Stomach (tissue), 9 donors: ENCODE data around the gene NCOA5. TPM values are rescaled to one million over a fixed set of nuclear protein-coding genes. Genes with fewer than 3 reads are reported as not detected.

ENCODE experiments used
- DNase-seq, 2 donors: peaks; one replicate each; pipeline versions ENCODE4 v3.0.0 to v3.0.0-alpha.2; 2013 to 2019
- H3K27ac ChIP-seq, 5 donors: fragments of 200-600 bp in 4 of 5; sonication (generic) in 4 of 5; one replicate each; pipeline ENCODE4 v1.5.1; 2013 to 2019; ENCODE audit warnings: mild to moderate bottlenecking in 1 of 5, moderate library complexity in 1 of 5
- H3K27me3 ChIP-seq, 3 donors: fragments of 200-600 bp; sonication (generic); one replicate each; pipeline ENCODE4 v1.5.1; 2017 to 2019; ENCODE audit warnings: mixed run types in 1 of 3
- H3K36me3 ChIP-seq, 4 donors: fragments of 200-600 bp; sonication (generic); 1 replicate in 3 of 4; 2 replicates in 1 of 4; pipeline ENCODE4 v1.5.1; 2016 to 2019
- H3K4me1 ChIP-seq, 4 donors: fragments of 200-600 bp; sonication (generic); one replicate each; pipeline ENCODE4 v1.5.1; 2016 to 2019
- H3K4me3 ChIP-seq, 4 donors: fragments of 200-600 bp; sonication (generic) in 3 of 4; one replicate each; pipeline ENCODE4 v1.5.1; 2016 to 2019; ENCODE audit warnings: mild to moderate bottlenecking in 1 of 4
- H3K9me3 ChIP-seq, 4 donors: fragments of 200-600 bp; sonication (generic); one replicate each; pipeline ENCODE4 v1.5.1; 2016 to 2019
- CTCF ChIP-seq, 7 experiments: fragments of 450-650 bp in 4 of 7; fragments of 200-600 bp in 3 of 7; sonication (generic) in 3 of 7; IDR thresholded peaks; one replicate each; pipeline ENCODE4 v1.5.1; 2016 to 2019; ENCODE audit warnings: antibody characterized with exemption in 7 of 7, control low read depth in 2 of 7, mild to moderate bottlenecking in 1 of 7
- EP300 ChIP-seq: sonication (generic); formaldehyde crosslinking; IDR thresholded peaks from one replicate; pipeline ENCODE4 v1.6.1; 2017; ENCODE audit warnings: antibody characterized with exemption
- POLR2A ChIP-seq, 4 donors: fragments of 450-650 bp; IDR thresholded peaks; one replicate each; pipeline ENCODE4 v1.6.1; 2016; ENCODE audit warnings: antibody characterized with exemption in 4 of 4, control low read depth in 2 of 4, mild to moderate bottlenecking in 1 of 4, moderate library complexity in 1 of 4
- POLR2AphosphoS5 ChIP-seq, 3 donors: sonication (generic); formaldehyde crosslinking; IDR thresholded peaks; one replicate each; pipeline ENCODE4 v1.6.1; 2016; ENCODE audit warnings: antibody characterized with exemption in 3 of 3
- WGBS, 5 donors: extraction: QIAGEN DNeasy Blood & Tissue Kit in 3 of 5; methylation state at CpG; one replicate each; pipeline versions ENCODE4 v1.1.5 to v1.1.7; 2013 to 2018; 5-methylcytosine and 5-hydroxymethylcytosine counted together
- intact Hi-C: fragments of 100-400 bp; cut with DNase I; formaldehyde crosslinking; loops from one replicate; pipeline ENCODE4 v1.15.1; 2023; ENCODE audit warnings: low total_unique reads
- polyA plus RNA-seq, 3 donors: library from polyadenylated mRNA; stranded (reverse); fragments of 200-250 nt; gene quantifications; one replicate each; pipeline ENCODE4 v1.2.3, GENCODE V29; 2013
- total RNA-seq, 5 donors: library from RNA; depleted of rRNA; stranded (reverse); fragments of >200 nt; gene quantifications; one replicate each; pipeline versions ENCODE4 v1.1.0 to v1.2.3, GENCODE V29; 2014 to 2016
- donor health status: healthy with polysubstance abuse.
- donor health status: Bipolar disorder and iron deficiency.
- donor health status: healthy.

The NCOA5 gene
- total and polyA plus RNA-seq, 8 donors, result 4.3 to 58.9 (median 11.4) TPM

- peaks cover 0 to 93% (median 23%) of the 10 kb centered on the region in 3 donors for H3K27me3 ChIP-seq
- no peaks in the 10 kb centered on the region for H3K4me1 ChIP-seq
- 38 to 72% (median 68%) methylated on average over 3 to 6 of the region's 6 CpGs for WGBS, 5 donors
- DNase-seq, result no peak
- H3K4me3 ChIP-seq, result no peak overlapping the region
- no peaks in the 10 kb centered on the region for H3K9me3 ChIP-seq
- no peak overlapping the region for H3K27ac ChIP-seq
- no peaks in the 10 kb centered on the region for H3K36me3 ChIP-seq
- TF ChIP-seq POLR2A (IDR thresholded peaks at IDR 0.05) (no peak), POLR2AphosphoS5 (IDR thresholded peaks at IDR 0.05) (no peak), CTCF (IDR thresholded peaks at IDR 0.05) (no peak), EP300 (no peak)
- intact Hi-C loops, result no loop called here
Measured at GRCh38 chr20:46044896-46045295, 44.9 kb downstream of the NCOA5 start.

- no peak overlapping the region for H3K27ac ChIP-seq
- 41 to 57% (median 50%) methylated on average over 7 of the region's 7 CpGs for WGBS, 5 donors
- no peaks in the 10 kb centered on the region for H3K36me3 ChIP-seq
- no peak overlapping the region for H3K4me3 ChIP-seq
- no peak for DNase-seq
- no peaks in the 10 kb centered on the region for H3K9me3 ChIP-seq
- H3K4me1 ChIP-seq, result no peaks in the 10 kb centered on the region
- H3K27me3 ChIP-seq, result peaks cover 0 to 84% (median 23%) of the 10 kb centered on the region in 3 donors
- intact Hi-C loops, result no loop called here
- no peak for TF ChIP-seq POLR2AphosphoS5 (IDR thresholded peaks at IDR 0.05)
- no peak for TF ChIP-seq POLR2A (IDR thresholded peaks at IDR 0.05)
- no peak for TF ChIP-seq EP300
Measured at GRCh38 chr20:46043556-46043955, 46.2 kb downstream of the NCOA5 start.

- H3K4me1 ChIP-seq, result no peaks in the 10 kb centered on the region
- intact Hi-C loops, result no loop called here
- H3K27ac ChIP-seq, result no peak overlapping the region
- H3K27me3 ChIP-seq, result peaks cover 0 to 79% (median 17%) of the 10 kb centered on the region in 3 donors
- 28 to 34% (median 30%) methylated on average over 18 of the region's 18 CpGs for WGBS, 5 donors
- no peaks in the 10 kb centered on the region for H3K36me3 ChIP-seq
- no peaks in the 10 kb centered on the region for H3K9me3 ChIP-seq
- no peak overlapping the region for H3K4me3 ChIP-seq
- no peak for TF ChIP-seq POLR2AphosphoS5 (IDR thresholded peaks at IDR 0.05)
- TF ChIP-seq CTCF (IDR thresholded peaks at IDR 0.05), result no peak
- no peak for TF ChIP-seq POLR2A (IDR thresholded peaks at IDR 0.05)
- no peak for TF ChIP-seq EP300
- peak; percentile 29 to 75 for DNase-seq
Measured at GRCh38 chr20:46040902-46041535, 48.7 kb downstream of the NCOA5 start.

GRCh38 chr20:46037036-46037435 lies 52.7 kb downstream of the NCOA5 start:
- TF ChIP-seq POLR2A (IDR thresholded peaks at IDR 0.05) (no peak), POLR2AphosphoS5 (IDR thresholded peaks at IDR 0.05) (no peak), EP300 (no peak), CTCF (IDR thresholded peaks at IDR 0.05) (no peak)
- peaks cover under 1 to 80% (median 41%) of the 10 kb centered on the region in 3 donors for H3K27me3 ChIP-seq
- H3K4me1 ChIP-seq, result peaks cover 0 to 4% (median 3%) of the 10 kb centered on the region in 4 donors

GRCh38 chr20:46036370-46036769 lies 53.4 kb downstream of the NCOA5 start:
- Histone ChIP-seq H3K27ac (no peak overlapping the region), H3K9me3 (no peaks in the 10 kb centered on the region), H3K4me3 (no peak overlapping the region), H3K4me1 (peaks cover 0 to 10% (median 8%) of the 10 kb centered on the region in 4 donors), H3K36me3 (no peaks in the 10 kb centered on the region), H3K27me3 (peaks cover 8 to 80% (median 43%) of the 10 kb centered on the region in 3 donors)
- 81 to 93% (median 89%) methylated on average over 8 of the region's 8 CpGs for WGBS, 5 donors
- TF ChIP-seq POLR2A (IDR thresholded peaks at IDR 0.05), result no peak
- no peak for TF ChIP-seq EP300
- TF ChIP-seq POLR2AphosphoS5 (IDR thresholded peaks at IDR 0.05), result no peak
- no peak for TF ChIP-seq CTCF (IDR thresholded peaks at IDR 0.05)
- intact Hi-C loops, result no loop called here
- no peak for DNase-seq

More at GRCh38 chr20:46037036-46037435, 52.7 kb downstream of the NCOA5 start:
- no peak overlapping the region for H3K27ac ChIP-seq
- 53 to 80% (median 66%) methylated on average over 1 to 5 of the region's 5 CpGs for WGBS, 5 donors
- intact Hi-C loops, result no loop called here
- no peaks in the 10 kb centered on the region for H3K36me3 ChIP-seq
- no peak for DNase-seq
- no peak overlapping the region for H3K4me3 ChIP-seq
- no peaks in the 10 kb centered on the region for H3K9me3 ChIP-seq
